ENCODE measurements around the gene EXOG.

EXOG gene

DNA sequence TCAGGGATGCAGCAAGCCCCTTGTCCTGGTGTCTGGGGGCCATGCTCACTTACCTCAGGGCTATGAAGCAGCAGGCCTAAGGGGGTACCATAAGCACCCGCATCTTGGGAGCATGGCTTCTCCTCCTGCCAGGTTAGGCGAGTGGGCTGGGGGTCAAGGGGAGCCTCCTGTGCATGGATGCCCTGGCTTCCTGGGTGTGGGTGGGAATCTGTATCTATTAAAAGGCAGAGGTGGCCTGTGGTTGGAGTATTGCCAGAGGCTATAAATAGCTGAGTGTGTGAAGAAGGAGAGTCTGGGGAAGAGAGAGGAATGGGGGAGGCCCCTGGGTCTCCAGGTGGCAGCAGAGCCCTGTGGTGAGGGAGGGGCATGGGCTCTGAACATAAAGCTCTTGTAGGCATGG lies 22.9 kb upstream of the EXOG start:
- no peak for DNase-seq (ENCODE audit: low spot score)

DNA sequence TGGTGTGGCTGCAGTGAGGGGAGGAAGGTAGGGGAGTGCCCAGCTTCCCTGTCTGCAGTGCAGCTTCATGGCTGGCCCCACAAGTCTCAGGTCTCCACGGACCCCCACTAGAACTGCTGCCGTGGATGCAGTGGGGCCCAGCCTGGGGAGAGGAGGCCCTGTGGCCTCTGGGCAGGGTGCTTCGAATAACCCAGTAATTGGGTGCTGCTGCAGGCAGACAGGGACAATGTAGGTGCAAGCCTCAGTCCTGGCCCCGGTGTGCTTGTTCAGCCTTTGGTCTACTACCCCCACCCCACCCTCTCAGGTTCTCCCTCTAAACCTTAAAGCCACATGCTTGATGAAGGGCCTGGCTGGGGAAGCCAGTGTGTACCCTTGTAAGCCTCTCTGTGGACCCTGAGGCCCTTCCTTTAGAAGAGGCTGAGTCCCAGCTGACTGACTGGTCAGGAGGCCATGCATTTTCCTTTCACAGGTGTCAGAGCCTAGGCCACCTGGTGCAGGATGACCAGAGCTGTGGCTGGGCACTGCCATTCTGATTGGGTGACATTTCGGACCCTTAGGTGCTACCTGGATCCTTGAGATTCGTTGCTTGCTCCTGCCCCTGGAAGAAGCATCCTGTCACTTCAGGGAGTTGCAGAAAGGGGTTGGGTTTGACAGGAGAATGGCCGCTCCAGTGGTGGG lies 21.1 kb upstream of the EXOG start:
- DNase-seq (ENCODE audit: low spot score), result no peak

DNA sequence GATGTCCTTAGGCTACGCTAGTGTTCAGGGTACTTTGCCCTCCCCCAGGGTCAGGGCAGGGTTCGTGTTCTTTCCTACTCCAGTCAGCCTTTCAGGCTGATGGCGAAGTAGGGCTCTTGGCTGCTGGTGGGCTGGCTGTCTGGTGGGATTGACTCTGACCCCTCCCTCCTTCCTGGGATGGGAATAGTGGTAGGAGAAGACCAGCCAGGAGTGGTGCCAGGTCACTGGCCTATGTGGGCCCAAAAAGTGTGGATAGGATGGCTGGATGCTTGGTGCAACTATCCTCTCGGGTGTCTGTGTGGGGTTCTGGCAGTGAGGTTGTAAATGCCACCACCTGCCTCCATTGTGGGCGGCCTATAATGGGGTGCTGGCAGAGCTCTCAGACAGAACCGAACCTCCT lies 20.4 kb upstream of the EXOG start:
- no peak for DNase-seq (ENCODE audit: low spot score)

DNA sequence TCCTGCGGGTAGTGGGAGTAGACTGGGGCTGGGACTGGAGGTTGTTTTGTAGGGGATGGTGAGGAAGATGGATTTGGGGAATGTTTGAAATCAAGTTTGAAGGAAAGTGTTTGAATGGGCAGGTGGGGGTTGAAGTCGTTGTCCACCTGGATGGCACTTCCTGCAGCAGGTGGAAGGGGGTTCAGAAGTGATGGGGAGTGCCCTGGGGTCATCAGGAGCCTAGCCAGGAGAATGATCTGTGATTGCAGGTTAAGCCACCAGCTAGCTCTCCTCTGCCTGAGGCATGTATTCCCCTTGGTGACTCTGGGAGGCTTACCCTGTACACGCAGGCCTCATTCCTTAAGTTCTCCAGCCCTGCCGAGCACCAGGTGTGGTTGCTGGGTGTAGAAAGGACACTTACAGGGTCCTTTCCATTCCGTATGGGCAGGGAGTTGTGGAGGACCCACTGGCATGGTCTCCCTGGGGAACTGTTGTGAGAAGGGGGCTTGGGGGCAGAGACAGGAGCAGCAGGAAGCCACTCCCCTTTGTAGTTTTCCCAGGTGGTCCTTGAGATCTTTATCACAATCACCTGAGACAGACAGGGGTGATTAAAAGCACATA lies 19.9 kb upstream of the EXOG start:
- DNase-seq (ENCODE audit: low spot score), result no peak

DNA sequence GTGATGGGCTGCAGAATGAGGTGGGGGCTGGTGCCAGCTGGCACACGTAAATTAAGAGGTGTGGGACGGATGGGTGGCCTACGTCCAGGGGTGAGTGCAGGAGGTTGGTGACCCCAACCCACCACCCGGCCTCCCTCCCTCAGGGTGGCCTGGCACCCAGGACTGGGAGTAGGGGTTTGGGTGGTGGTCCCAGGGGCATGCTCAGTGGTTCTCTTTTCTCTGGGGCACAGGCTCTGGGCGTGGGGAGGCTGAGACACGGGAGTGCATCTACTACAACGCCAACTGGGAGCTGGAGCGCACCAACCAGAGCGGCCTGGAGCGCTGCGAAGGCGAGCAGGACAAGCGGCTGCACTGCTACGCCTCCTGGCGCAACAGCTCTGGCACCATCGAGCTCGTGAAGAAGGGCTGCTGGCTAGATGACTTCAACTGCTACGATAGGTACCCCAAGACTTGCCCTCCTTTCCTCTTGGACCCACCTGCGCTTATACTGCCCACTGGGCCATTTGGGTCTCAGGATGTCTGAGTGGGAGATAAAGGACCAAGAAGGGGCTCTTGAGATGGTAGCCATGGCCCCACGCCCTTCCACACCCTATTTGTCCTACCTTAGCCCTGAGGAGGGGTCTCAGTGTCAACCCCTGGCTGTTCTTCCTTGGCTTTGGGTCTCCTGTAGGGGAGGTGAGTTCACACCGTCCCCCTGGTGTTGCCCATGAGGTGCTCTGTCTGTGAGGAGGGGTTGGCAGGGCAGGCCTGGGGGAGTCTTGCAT lies 18.9 kb upstream of the EXOG start:
- no peak for DNase-seq (ENCODE audit: low spot score)

DNA sequence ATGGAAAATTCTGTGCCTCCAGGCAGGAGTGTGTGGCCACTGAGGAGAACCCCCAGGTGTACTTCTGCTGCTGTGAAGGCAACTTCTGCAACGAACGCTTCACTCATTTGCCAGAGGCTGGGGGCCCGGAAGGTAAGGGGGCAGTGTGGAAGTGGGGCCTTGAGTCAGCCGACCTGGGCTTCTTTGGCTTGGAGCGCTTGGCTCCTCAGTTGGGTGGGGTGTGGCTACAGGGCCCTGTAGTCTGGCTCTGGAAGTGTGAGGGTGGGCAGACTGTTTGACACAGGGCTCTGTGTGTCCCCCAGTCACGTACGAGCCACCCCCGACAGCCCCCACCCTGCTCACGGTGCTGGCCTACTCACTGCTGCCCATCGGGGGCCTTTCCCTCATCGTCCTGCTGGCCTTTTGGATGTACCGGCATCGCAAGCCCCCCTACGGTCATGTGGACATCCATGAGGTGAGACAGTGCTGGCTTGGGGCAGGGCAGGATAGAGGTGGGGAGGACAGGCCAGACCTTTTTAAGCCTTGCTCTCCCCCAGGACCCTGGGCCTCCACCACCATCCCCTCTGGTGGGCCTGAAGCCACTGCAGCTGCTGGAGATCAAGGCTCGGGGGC lies 18.2 kb upstream of the EXOG start:
- no peak for DNase-seq (ENCODE audit: low spot score)

DNA sequence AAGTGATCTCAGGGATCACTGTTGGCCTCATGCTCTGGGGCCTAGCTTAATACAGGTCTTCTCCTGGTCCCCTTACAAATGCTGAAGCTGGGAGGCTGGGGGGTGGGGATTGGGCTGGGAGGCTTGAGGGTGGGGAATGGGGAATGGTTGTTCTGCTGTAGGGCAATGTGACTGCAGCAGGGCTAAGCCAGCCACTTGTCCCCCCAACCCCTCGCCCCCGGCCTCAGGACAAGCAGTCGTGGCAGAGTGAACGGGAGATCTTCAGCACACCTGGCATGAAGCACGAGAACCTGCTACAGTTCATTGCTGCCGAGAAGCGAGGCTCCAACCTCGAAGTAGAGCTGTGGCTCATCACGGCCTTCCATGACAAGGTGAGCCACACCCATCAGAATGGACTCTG lies 17.2 kb upstream of the EXOG start:
- no peak for DNase-seq (ENCODE audit: low spot score)

DNA sequence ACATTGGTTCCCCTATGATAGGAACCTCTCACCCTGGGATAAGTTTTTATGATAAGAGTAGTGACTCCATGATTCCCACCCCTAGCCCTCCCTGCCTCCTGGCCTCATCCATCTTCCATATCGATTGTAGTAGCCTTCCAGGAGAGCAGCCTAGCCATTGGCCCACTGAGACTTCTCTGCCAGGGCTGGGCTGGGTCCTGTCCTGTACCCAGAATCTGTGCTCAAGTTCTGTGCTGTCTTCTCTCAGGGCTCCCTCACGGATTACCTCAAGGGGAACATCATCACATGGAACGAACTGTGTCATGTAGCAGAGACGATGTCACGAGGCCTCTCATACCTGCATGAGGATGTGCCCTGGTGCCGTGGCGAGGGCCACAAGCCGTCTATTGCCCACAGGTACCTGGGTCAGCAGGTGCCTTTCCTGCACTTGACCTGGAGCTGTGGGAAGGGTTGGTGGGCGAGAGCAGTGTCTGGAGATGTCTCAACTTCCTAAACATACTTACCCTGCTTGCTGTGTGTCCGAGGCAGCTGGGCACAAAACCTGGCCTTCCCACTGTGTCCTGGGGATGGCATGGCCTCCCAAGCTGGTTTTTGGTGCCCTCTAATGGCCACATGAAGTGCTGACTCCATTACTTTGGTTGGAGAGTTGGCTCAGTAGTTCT lies 16.6 kb upstream of the EXOG start:
- peak; percentile 87 for DNase-seq (ENCODE audit: low spot score)

DNA sequence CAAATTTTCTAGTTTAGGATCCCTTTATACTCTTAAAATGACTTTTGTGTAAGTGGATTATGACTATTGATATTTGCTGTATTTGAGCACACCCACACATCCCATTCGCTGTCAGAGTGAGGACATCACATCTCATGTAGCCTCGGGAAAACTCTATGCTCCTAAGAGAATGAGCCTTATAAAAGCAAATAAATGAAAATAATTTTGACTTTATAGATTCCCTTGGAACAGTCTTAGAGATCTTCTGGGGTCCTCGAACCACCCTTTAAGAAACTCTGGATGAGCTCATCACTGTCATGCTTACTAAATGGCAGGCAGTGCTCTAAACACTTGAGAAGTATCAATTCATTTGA lies 16.1 kb upstream of the EXOG start:
- no peak for DNase-seq (ENCODE audit: low spot score)

DNA sequence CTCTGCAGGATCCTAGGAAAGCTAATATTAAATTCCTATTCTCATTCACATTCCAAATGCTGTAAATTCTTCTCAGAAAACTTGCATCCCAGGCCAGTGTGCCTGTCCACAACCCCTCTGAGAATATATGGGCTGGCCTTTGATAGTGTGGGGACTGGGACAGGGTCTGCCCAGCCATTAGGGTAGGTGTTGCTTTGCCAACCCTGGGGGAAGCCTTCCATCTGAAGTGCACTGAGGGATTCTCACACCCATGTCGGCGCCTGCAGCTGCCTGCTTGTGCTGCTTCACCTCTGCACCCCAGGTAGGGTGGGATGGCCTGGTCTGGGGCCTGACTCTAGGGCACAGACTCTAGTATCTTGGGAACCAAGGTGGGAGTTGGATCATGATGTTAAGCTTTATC lies 15.2 kb upstream of the EXOG start:
- DNase-seq (ENCODE audit: low spot score), result no peak

DNA sequence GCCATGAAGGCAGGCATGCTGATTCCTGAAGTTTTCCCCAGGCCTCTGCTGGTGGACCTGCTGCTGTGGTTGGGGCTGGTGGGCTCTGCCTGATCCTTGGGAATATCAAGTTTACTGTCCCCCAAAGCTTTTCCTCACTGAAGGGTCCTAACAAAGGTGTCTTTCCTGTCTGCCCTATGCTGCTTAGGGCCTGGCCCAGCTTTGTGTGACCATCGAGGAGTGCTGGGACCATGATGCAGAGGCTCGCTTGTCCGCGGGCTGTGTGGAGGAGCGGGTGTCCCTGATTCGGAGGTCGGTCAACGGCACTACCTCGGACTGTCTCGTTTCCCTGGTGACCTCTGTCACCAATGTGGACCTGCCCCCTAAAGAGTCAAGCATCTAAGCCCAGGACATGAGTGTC lies 13.2 kb upstream of the EXOG start:
- no peak for DNase-seq (ENCODE audit: low spot score)

DNA sequence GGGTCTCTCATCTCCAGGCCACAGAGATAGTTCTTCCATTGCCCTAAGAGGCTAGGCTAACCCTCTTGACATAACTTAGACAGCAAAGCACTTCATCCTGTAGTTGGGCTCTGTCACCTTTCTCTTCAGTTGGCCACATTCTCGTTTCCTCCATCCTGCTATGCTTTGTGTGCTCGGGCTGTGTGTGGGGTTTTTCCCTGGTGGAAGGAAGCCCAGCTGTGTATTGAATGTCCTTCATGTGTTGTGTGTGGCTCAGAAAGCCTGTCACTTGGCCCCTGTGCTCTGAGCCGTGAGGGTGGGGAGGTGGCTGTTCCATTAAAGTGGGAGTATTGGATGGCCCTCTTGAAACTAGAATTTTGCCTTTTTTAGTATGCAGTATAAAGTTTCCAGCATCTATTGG lies 8.8 kb upstream of the EXOG start:
- no peak for DNase-seq (ENCODE audit: low spot score)

DNA sequence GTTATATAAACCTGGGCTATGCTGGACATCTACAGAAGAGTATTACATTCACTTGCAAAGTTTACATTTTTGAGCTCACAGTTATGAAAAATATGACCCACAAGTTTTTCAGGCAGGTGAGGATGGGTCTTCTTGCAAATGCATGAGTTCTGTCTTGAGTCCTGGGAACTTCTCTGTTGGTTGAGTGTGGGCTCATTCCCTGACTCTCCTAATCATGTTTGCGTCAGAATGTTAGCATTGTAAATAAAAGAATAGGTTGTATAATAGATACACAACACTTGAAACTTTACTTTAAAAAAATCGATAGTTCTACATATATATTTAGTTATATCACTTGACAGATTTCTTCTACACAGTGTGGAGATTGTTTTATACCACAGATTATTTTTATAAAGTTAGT lies 7.2 kb upstream of the EXOG start:
- no peak for DNase-seq (ENCODE audit: low spot score)

DNA sequence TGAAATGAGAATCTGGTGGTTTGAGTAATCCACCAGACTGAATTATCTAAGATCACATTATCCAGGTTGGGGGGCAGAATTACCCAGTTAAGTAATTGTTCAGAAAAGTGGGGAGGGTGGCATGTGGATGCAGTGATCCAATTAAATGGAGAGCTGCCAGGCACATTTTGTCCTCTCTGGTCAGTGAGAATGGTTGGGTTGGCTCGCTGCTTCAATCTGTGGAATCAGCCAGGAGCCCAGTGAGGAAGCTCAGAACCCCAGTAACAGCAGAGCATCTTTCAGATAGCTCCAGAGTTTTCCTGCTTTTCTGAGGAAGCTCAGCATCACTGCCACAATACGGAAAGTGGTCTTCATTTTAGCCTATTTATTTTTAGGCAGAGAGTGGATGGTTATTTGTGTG lies 6.4 kb upstream of the EXOG start:
- peak; percentile 90 for DNase-seq (ENCODE audit: low spot score)

DNA sequence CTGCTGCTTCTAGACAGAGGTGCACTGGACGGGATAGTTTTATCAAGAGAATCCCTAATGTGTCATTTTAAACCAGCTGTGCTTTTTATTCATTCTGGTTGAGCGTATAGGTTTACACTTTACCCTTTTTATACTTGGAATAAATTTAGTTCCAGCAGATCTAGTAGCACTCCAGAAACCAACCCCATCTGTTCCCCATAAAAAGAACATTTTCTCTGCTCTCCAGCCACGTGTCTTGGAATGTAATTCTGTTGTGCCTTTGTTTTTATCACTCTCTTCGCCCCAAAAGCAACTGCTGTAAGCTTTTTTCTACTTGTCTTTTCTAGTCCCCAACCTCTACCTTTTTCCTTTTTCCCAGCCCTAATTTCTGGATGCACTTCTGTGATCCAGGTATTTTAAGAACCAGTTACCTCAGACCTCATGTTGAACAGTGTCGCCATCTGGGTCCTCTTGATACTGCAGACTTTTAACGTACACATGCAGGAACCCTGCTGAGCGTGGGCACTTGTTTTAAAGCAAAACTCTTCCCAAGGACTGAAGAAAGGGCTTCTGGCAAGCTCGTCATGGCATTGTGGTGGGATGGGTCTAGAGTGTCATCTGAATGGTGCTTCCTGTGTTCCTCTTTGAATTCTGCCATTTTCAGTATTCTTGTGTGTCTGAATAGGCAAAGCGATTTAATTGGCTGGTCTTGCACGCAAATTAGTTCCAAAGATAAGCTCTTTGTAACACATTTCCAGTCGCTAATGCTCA lies 5.7 kb upstream of the EXOG start:
- peak; percentile 54 for DNase-seq (ENCODE audit: low spot score)

DNA sequence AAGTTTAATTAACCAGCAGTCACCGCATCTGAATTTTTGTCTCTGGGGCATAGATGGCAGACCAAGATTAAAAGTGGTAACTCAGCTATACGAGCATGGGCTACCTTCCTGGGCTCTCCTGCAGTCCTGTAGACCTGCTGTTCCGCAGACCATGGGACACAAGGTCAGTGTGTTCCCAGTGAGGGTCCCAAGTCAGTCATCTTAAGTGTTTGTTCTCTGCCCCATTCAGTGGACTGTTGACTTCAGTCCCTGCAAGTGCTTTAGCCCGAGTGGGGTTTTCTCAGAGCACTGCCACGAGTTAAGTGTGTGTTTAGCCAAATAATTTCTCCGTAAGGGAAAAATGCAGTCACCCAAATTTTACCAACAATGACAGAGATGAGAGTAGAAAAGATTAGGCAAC lies 4.9 kb upstream of the EXOG start:
- no peak for DNase-seq (ENCODE audit: low spot score)

DNA sequence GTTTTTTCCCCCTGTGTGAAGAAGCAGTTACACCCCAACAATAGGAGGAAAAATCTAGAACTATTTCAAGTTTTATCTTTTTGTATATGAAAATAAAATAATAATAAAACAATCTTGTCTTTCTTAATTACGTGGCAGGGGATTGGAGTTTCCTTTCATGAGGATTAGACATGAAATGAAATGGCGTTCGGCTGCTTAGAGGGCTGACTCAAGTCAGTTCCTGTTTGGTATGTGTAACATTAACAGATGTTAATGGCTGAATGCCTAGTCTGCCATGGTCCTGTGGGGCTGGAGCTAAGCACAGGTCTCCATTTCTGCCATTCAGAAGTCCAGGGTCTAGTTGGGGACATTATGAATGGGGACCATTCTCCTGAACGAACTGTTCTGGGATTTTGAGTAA lies 3.1 kb upstream of the EXOG start:
- DNase-seq (ENCODE audit: low spot score), result no peak

DNA sequence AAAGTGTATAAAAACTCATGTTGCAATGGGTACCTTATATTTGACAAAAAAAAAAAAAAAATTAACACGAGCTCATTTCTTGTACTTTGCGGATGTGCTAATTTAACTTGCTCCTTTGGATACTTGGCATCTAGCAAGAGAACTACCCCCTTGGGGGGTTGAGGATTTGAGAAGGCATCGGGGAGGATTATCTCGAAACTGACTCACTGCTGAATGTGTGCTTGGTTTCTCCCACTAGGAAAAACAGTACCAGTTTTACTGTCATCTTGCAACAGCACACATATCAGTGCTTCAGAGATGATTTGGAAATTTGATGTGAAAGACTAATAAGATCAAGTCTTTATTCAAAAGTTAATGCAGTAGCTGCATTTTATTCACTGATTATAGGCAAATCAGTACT lies 891 bp downstream of the EXOG start:
- peak; percentile 31 for DNase-seq (ENCODE audit: low spot score)

DNA sequence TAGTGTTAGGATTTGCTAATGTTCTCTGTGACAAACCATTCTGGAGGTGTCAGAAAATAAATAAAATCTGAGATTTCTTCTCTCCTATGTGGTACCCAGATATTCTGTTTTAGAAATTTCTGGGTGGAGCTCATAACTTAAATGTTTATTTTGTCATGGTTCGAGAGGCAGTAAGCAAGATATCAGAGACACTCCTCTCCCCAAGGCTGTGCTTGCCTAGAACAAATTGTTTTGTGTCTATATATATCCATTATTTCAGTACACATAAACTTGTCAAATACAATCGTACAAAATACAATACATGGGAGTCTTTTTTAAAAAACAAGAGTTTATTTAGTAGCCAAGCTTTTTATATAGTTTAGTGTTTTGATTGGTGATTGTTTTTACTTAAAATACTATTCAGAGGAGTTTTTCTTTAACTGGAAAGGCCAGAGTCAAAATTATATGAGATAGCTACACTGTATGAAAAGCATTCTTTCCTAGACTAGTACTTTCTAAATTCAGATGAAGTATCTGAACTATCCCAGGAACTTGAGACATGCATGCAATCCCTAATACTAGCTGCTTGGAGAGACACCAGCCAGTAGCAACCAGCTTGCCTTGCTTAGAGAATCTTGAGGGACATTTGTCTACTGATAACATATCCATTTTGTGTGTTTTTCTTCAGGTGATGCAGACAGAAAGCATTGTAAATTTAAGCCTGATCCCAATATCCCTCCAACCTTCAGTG lies 4.7 kb downstream of the EXOG start:
- no peak for DNase-seq (ENCODE audit: low spot score)

DNA sequence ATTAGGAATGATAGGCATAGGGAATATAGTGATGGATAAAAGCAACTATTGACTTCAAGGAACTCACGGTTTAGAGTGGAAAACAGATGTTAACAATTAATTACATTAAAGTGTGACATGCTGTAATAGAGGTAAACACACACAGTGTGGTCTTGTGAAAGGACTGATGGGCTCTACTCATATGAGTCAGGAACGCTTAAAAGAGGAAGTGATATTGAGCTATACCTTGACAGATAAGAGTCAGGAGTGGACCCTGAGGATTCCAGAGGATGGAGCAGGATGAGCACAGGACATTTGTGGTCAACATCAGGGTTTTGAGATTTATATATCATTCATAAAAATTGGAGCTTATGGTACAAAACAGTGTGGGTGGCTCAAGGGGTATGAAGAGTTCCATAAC lies 11.0 kb downstream of the EXOG start:
- DNase-seq (ENCODE audit: low spot score), result no peak

DNA sequence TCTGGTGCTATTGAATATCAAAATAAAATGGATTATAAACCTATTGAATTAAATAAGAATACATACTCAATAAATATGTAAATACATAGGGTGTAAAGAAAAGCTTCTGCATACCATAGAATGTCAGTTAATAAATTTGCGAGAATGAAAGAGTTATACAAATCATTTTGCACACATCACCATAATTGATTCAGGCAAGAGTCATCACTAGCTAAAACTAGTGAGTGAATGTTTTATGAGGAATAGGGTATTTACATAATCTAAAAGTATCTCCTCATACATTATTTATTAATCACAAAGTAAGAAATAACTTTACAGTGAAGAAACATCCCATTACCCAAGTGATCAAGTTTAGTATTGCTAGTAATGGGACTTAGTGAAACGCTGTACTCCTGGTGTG lies 13.6 kb downstream of the EXOG start:
- no peak for DNase-seq (ENCODE audit: low spot score)

Measured in cerebellar cortex (tissue), 1 donor.